GM12872 (cell line): ENCODE data around the gene MUC5B.

Source experiments
- CTCF ChIP-seq: IDR thresholded peaks from 3 replicates; pipeline ENCODE4 v1.5.1; 2011; ENCODE audit warnings: low read depth, mild to moderate bottlenecking, low read length, moderate library complexity; ENCODE audit not compliant: insufficient read depth

MUC5B gene

GRCh38 chr11:1196516-1197391 lies 26.1 kb upstream of the MUC5B start:
- no peak for TF ChIP-seq CTCF

- TF ChIP-seq CTCF: no peak
Measured at GRCh38 chr11:1197431-1197885, 25.4 kb upstream of the MUC5B start.

GRCh38 chr11:1197886-1198560 lies 24.8 kb upstream of the MUC5B start:
- no peak for TF ChIP-seq CTCF

GRCh38 chr11:1198561-1199240 lies 24.2 kb upstream of the MUC5B start:
- TF ChIP-seq CTCF: no peak

- TF ChIP-seq CTCF: no peak
Measured at GRCh38 chr11:1199241-1199750, 23.6 kb upstream of the MUC5B start.

- no peak for TF ChIP-seq CTCF
Measured at GRCh38 chr11:1199751-1200610, 22.9 kb upstream of the MUC5B start.
